ENCODE measurements around the gene PPP1R8.

DNA sequence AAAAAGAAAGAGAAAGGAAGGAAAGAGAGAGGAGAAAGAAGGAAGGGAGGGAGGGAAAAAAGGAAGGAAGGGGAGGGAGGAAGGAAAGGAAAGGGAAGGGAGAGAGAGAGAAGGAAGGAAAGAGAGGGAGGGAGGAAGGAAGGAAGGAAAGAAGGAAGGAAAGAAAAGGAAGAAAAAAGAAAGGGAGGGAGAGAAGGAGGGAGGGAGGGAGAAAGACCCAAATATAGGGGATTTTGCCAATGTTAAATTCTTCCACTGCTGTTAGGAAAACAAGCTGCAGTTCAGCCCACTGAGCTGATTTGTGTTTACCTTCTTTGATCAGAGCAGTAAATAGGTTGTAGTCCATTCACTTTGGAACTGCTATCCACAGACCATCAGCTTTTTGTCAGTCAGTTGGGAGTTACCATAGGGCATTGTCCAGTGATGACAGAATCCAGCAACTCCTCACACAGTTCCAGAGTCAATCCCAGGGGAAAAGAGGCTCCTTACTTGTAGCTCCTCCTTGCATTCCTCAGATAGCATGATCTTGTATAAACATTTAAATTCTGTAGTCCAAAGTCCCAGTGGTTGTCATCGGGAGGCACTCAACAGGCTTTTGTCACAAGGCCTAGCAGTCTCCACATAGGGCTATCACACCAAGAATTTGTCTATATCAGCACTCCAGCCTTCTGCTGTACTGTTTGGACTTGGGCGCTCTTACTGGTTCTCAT, 13.5 kb upstream of the PPP1R8 start:
- TF ChIP-seq, protein P1, sequence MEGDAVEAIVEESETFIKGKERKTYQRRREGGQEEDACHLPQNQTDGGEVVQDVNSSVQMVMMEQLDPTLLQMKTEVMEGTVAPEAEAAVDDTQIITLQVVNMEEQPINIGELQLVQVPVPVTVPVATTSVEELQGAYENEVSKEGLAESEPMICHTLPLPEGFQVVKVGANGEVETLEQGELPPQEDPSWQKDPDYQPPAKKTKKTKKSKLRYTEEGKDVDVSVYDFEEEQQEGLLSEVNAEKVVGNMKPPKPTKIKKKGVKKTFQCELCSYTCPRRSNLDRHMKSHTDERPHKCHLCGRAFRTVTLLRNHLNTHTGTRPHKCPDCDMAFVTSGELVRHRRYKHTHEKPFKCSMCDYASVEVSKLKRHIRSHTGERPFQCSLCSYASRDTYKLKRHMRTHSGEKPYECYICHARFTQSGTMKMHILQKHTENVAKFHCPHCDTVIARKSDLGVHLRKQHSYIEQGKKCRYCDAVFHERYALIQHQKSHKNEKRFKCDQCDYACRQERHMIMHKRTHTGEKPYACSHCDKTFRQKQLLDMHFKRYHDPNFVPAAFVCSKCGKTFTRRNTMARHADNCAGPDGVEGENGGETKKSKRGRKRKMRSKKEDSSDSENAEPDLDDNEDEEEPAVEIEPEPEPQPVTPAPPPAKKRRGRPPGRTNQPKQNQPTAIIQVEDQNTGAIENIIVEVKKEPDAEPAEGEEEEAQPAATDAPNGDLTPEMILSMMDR (IDR thresholded peaks at IDR 0.05), result no peak
- no peak for TF ChIP-seq POLR2A (IDR thresholded peaks at IDR 0.05)
